Thoracic aorta (tissue), 2 donors: ENCODE data around the gene DCLK2. TPM values are rescaled to one million over a fixed set of nuclear protein-coding genes. Genes with fewer than 3 reads are reported as not detected.

ENCODE experiments used
- ATAC-seq: fragments of 150-250 bp; one replicate; pipeline ENCODE4 v1.8.0; 2017; ENCODE audit warnings: low read depth; ENCODE audit not compliant: insufficient number of reproducible peaks, low FRiP score
- DNase-seq: peaks from one replicate; pipeline ENCODE4 v3.0.0-alpha.2; 2020; ENCODE audit warnings: low spot score
- H3K27ac ChIP-seq, 2 donors: fragments of 200-600 bp; sonication (generic); 1 replicate in 1 of 2; 2 replicates in 1 of 2; pipeline ENCODE4 v1.5.1; 2016; ENCODE audit warnings: mild to moderate bottlenecking in 2 of 2, moderate library complexity in 2 of 2
- H3K27me3 ChIP-seq: fragments of 200-600 bp; sonication (generic); replicated peaks from 2 replicates; pipeline ENCODE4 v1.6.0; 2016; ENCODE audit warnings: mild to moderate bottlenecking; ENCODE audit not compliant: insufficient read depth
- H3K36me3 ChIP-seq: fragments of 200-600 bp; sonication (generic); one replicate; pipeline ENCODE4 v1.5.1; 2016
- H3K4me1 ChIP-seq, 2 donors: fragments of 200-600 bp; sonication (generic); 1 replicate in 1 of 2; 2 replicates in 1 of 2; pipeline versions ENCODE4 v1.5.1 to v1.6.0; 2016; ENCODE audit warnings: low read depth in 2 of 2, mild to moderate bottlenecking in 1 of 2; ENCODE audit not compliant: control insufficient read depth in 1 of 2
- H3K4me3 ChIP-seq: fragments of 200-600 bp; sonication (generic); 2 replicates; pipeline ENCODE4 v1.5.1; 2016; ENCODE audit warnings: mild to moderate bottlenecking
- H3K9me3 ChIP-seq: fragments of 200-600 bp; sonication (generic); 2 replicates; pipeline ENCODE4 v1.5.1; 2016
- total RNA-seq, 2 donors: library from RNA; depleted of rRNA; stranded (reverse); fragments of >200 nt; gene quantifications; one replicate each; pipeline versions ENCODE4 v1.1.0 to v1.2.3, GENCODE V29; 2016
- TF ChIP-seq, protein P1 (sequence below): fragments of 200-600 bp; sonication (generic); IDR thresholded peaks from one replicate; pipeline ENCODE4 v1.5.1; 2019; ENCODE audit warnings: antibody characterized with exemption

DCLK2 gene
- 10 to 100 TPM; 18.3 to 32.2 TPM for total RNA-seq

DNA sequence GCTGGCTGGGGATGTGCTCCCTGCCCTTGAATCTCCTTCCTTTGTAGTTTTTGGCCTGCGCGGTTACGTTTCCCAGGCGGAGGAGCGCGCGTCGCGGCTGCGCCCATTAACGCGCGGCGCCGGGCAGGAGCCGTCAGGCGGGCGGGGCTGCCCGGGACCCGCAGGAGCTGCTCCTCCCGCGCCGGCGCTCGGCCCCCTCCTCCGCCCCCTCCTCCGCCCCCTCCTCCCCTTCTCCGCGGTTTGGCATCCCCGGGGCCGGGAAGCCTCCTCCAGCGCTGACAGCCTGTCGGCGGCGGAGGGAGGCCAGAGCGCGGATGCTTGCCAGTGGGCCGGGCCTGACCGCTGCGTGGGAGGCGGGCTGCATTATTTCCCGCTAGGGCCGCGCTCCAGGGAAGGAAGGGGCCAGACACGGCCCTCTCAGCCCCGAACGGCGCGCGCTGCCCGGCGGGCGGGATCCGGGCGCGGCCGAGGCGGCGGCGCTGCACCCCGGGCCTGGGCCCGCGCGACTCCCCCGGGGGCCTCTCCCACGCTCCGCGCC is at the start of gene DCLK2:
Gene DCLK2 (plus strand): TSS at position 405 of the 538 bp plus-strand sequence. CDS start 583 bp downstream, outside the sequence.
- H3K27ac ChIP-seq = peak within 1 kb of the TSS; percentile 89 to 90
- DNase-seq (peak; percentile 52), ATAC-seq (peak; percentile 58)
- H3K27me3 ChIP-seq = no peaks in the 10 kb centered on the region
- H3K9me3 ChIP-seq = no peaks in the 10 kb centered on the region
- H3K36me3 ChIP-seq = no peaks in the 10 kb centered on the region
- peaks cover 18 to 53% of the 10 kb centered on the region in 2 donors for H3K4me1 ChIP-seq
- peak within 1 kb of the TSS; percentile 91 for H3K4me3 ChIP-seq
- TF ChIP-seq, protein P1, sequence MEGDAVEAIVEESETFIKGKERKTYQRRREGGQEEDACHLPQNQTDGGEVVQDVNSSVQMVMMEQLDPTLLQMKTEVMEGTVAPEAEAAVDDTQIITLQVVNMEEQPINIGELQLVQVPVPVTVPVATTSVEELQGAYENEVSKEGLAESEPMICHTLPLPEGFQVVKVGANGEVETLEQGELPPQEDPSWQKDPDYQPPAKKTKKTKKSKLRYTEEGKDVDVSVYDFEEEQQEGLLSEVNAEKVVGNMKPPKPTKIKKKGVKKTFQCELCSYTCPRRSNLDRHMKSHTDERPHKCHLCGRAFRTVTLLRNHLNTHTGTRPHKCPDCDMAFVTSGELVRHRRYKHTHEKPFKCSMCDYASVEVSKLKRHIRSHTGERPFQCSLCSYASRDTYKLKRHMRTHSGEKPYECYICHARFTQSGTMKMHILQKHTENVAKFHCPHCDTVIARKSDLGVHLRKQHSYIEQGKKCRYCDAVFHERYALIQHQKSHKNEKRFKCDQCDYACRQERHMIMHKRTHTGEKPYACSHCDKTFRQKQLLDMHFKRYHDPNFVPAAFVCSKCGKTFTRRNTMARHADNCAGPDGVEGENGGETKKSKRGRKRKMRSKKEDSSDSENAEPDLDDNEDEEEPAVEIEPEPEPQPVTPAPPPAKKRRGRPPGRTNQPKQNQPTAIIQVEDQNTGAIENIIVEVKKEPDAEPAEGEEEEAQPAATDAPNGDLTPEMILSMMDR = no peak

- Histone ChIP-seq H3K9me3 (no peaks in the 10 kb centered on the region), H3K36me3 (no peaks in the 10 kb centered on the region), H3K4me1 (no peaks in the 10 kb centered on the region), H3K4me3 (no peak overlapping the region), H3K27me3 (no peaks in the 10 kb centered on the region), H3K27ac (no peak overlapping the region)
- DNase-seq = no peak
- TF ChIP-seq, protein P1 = no peak
- ATAC-seq = no peak
Observed at GRCh38 chr4:150032541-150032940, 45.7 kb upstream of the DCLK2 start.

GRCh38 chr4:150033081-150033480 is 45.2 kb upstream of the DCLK2 start:
- no peaks in the 10 kb centered on the region for H3K36me3 ChIP-seq
- no peaks in the 10 kb centered on the region for H3K4me1 ChIP-seq
- H3K27ac ChIP-seq = no peak overlapping the region
- H3K9me3 ChIP-seq = no peaks in the 10 kb centered on the region
- no peaks in the 10 kb centered on the region for H3K27me3 ChIP-seq
- ATAC-seq = no peak
- no peak for DNase-seq
- no peak overlapping the region for H3K4me3 ChIP-seq
- TF ChIP-seq, protein P1 = no peak

GRCh38 chr4:150033901-150034300 is 44.3 kb upstream of the DCLK2 start:
- DNase-seq = no peak
- Histone ChIP-seq H3K4me1 (no peaks in the 10 kb centered on the region), H3K36me3 (no peaks in the 10 kb centered on the region), H3K4me3 (no peak overlapping the region), H3K27ac (no peak overlapping the region), H3K27me3 (no peaks in the 10 kb centered on the region), H3K9me3 (no peaks in the 10 kb centered on the region)
- no peak for ATAC-seq
- TF ChIP-seq, protein P1 = no peak

- Histone ChIP-seq H3K4me1 (no peaks in the 10 kb centered on the region), H3K27ac (no peak overlapping the region), H3K27me3 (no peaks in the 10 kb centered on the region), H3K4me3 (no peak overlapping the region), H3K9me3 (no peaks in the 10 kb centered on the region), H3K36me3 (no peaks in the 10 kb centered on the region)
- ATAC-seq (no peak), DNase-seq (no peak)
- TF ChIP-seq, protein P1 = no peak
Observed at GRCh38 chr4:150037251-150037856, 40.9 kb upstream of the DCLK2 start.
